PC-3 (cell line): ENCODE data around the gene ARL5A. TPM values are rescaled to one million over a fixed set of nuclear protein-coding genes. Genes with fewer than 3 reads are reported as not detected.

Experiments
- ATAC-seq: fragments of 200-7000 bp; cut with Tn5 transposase; 2 replicates; pipeline ENCODE4 v1.9.1; 2020; ENCODE audit warnings: mild to moderate bottlenecking, moderate library complexity
- BruUV-seq: library from RNA; stranded (reverse); fragments of 400-500 nt; replicated peaks from 2 replicates; lab custom pipeline; 2021; lab: Mats Ljungman, UMichigan
- CTCF ChIA-PET: fragments of 300-600 bp; sonication (Branson Sonifier 250); formaldehyde crosslinking; loops from one replicate; lab custom pipeline; 2022; ENCODE audit warnings: antibody characterized with exemption; lab: Charles Lee
- POLR2A ChIA-PET: fragments of 300-600 bp; sonication (Branson Sonifier 250); formaldehyde crosslinking; loops from one replicate; lab custom pipeline; 2022; ENCODE audit warnings: antibody characterized with exemption; ENCODE audit not compliant: unreplicated experiment; lab: Charles Lee
- DNase-seq: peaks from one replicate; pipeline ENCODE4 v3.0.0-alpha.2; 2015
- H2AFZ ChIP-seq: fragments of 300-600 bp; sonication (generic); 2 replicates; pipeline ENCODE4 v1.6.0; 2016; ENCODE audit warnings: antibody characterized with exemption, low read length
- H3F3A ChIP-seq: fragments of 300-600 bp; sonication (generic); one replicate; pipeline ENCODE4 v1.6.0; 2017; ENCODE audit warnings: antibody characterized with exemption, low read length, control low read depth, mild to moderate bottlenecking; ENCODE audit not compliant: unreplicated experiment
- H3K27ac ChIP-seq: fragments of 300-600 bp; sonication (generic); 2 replicates; pipeline ENCODE4 v1.5.1; 2016; ENCODE audit warnings: mild to moderate bottlenecking, low read length
- H3K27me3 ChIP-seq: fragments of 300-600 bp; sonication (generic); 2 replicates; pipeline ENCODE4 v1.6.1; 2016; ENCODE audit warnings: low read length, mixed read lengths
- H3K36me3 ChIP-seq: fragments of 300-600 bp; sonication (generic); 2 replicates; pipeline ENCODE4 v1.6.1; 2016; ENCODE audit warnings: low read depth, mixed run types, low read length, mixed read lengths
- H3K4me1 ChIP-seq: fragments of 300-600 bp; sonication (generic); 2 replicates; pipeline ENCODE4 v1.5.1; 2016; ENCODE audit warnings: low read length; ENCODE audit not compliant: insufficient read depth
- H3K4me2 ChIP-seq: fragments of 300-600 bp; sonication (generic); 2 replicates; pipeline ENCODE4 v1.6.0; 2016; ENCODE audit warnings: low read length
- H3K4me3 ChIP-seq: fragments of 300-600 bp; sonication (generic); 2 replicates; pipeline ENCODE4 v1.5.1; 2016; ENCODE audit warnings: mild to moderate bottlenecking, low read length, mixed read lengths
- H3K79me2 ChIP-seq: fragments of 300-600 bp; sonication (generic); 2 replicates; pipeline ENCODE4 v1.6.1; 2017; ENCODE audit warnings: low read length, mixed read lengths
- H3K9ac ChIP-seq: fragments of 300-600 bp; sonication (generic); 2 replicates; pipeline ENCODE4 v1.6.0; 2016; ENCODE audit warnings: mild to moderate bottlenecking, low read length
- H3K9me2 ChIP-seq: fragments of 300-600 bp; sonication (generic); replicated peaks from 2 replicates; pipeline ENCODE4 v1.6.1; 2016; ENCODE audit warnings: mixed run types, low read length, mixed read lengths
- H3K9me3 ChIP-seq: fragments of 300-600 bp; sonication (generic); 2 replicates; pipeline ENCODE4 v1.6.1; 2016; ENCODE audit warnings: low read length, mixed read lengths
- H4K20me1 ChIP-seq: fragments of 300-600 bp; sonication (generic); 2 replicates; pipeline ENCODE4 v1.6.1; 2016; ENCODE audit warnings: low read length, mixed read lengths
- EZH2 ChIP-seq: fragments of 300-600 bp; sonication (generic); IDR thresholded peaks from one replicate; pipeline ENCODE4 v1.6.1; 2017; ENCODE audit warnings: antibody characterized with exemption, mild to moderate bottlenecking, low read length; ENCODE audit not compliant: unreplicated experiment
- EZH2phosphoT487 ChIP-seq: fragments of 300-600 bp; sonication (generic); IDR thresholded peaks from 2 replicates; pipeline ENCODE4 v1.6.1; 2018; ENCODE audit warnings: mild to moderate bottlenecking, antibody characterized with exemption, low read length, borderline replicate concordance
- intact Hi-C: fragments of 100-400 bp; cut with micrococcal nuclease; formaldehyde crosslinking; loops from 2 replicates; pipeline ENCODE4 v1.9.0; 2023
- total RNA-seq: library from RNA; depleted of rRNA; stranded (reverse); fragments of >200 nt; gene quantifications from 2 replicates; pipeline ENCODE4 v1.2.3, GENCODE V29; 2014
- TF ChIP-seq, protein P1 (sequence below): fragments of 300-600 bp; sonication (generic); conservative IDR thresholded peaks from 2 replicates; pipeline ENCODE4 v1.5.1; 2017; ENCODE audit warnings: antibody characterized with exemption, low read depth, mild to moderate bottlenecking, low read length

Gene ARL5A
- total RNA-seq, 1 experiment from 2014 or later: 45.6 TPM

DNA sequence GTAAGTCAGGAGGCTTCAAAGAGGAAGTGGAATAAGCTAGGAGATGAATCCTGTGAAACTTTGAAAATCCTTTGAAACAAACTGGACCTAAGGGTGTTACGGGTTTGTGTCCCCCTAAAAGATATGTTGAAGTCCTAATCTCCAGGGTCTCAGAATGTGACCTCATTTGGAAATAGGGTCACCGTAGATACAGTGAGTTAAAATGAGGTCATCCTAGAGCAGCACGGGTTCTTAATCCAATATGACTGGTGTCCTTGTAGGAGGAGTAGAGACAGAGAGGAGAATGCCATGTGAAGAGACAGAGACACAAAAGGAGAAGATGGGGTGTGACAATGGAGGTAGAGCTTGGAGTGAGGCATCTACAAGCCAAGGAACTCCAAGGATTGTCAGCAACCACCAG is 67.0 kb downstream of the ARL5A start:
- CTCF ChIA-PET: no interaction called here

DNA sequence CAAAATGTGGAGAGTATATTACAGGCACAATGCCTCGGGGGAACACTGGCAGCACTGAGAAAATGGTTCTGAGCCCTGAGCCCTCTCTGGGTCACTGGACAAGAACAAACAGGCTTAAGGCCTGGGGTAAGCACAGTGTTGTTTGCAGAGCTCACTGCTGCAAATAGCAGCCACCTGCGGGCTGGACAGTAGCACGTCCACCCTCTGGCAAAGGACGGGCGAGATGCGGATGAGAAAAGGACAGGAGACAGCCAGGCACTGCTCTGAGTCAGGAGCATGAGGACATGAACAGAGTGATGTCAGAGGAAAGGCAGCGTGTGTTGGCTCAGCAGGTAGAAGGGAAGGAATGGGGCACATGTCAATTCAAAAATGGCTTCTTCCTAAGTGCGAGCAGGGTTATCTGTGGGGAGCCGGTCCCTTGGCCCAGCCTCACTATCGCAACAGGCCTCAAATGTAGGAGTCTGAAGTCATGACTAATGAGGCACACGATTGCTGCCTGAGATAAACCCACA is 68.0 kb downstream of the ARL5A start:
- H2AFZ ChIP-seq: no peak overlapping the region
- intact Hi-C loops: no loop called here
- DNase-seq: no peak

More for the DNA sequence above, 67.0 kb downstream of the ARL5A start:
- H3K36me3 ChIP-seq: no peaks in the 10 kb centered on the region
- H3K79me2 ChIP-seq: no peaks in the 10 kb centered on the region
- BruUV-seq: no TSS peak
- no peaks in the 10 kb centered on the region for H3F3A ChIP-seq
- intact Hi-C loops: no loop called here
- TF ChIP-seq, protein P1, sequence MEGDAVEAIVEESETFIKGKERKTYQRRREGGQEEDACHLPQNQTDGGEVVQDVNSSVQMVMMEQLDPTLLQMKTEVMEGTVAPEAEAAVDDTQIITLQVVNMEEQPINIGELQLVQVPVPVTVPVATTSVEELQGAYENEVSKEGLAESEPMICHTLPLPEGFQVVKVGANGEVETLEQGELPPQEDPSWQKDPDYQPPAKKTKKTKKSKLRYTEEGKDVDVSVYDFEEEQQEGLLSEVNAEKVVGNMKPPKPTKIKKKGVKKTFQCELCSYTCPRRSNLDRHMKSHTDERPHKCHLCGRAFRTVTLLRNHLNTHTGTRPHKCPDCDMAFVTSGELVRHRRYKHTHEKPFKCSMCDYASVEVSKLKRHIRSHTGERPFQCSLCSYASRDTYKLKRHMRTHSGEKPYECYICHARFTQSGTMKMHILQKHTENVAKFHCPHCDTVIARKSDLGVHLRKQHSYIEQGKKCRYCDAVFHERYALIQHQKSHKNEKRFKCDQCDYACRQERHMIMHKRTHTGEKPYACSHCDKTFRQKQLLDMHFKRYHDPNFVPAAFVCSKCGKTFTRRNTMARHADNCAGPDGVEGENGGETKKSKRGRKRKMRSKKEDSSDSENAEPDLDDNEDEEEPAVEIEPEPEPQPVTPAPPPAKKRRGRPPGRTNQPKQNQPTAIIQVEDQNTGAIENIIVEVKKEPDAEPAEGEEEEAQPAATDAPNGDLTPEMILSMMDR: no peak
- TF ChIP-seq EZH2phosphoT487 (no peak), EZH2 (no peak)
- POLR2A ChIA-PET: no interaction called here
- no peak overlapping the region for H3K4me2 ChIP-seq
- H3K9ac ChIP-seq: no peak overlapping the region
- no peak overlapping the region for H2AFZ ChIP-seq
- no peaks in the 10 kb centered on the region for H3K9me3 ChIP-seq
- DNase-seq (no peak), ATAC-seq (no peak)
- H3K4me3 ChIP-seq: no peak overlapping the region
- H3K27me3 ChIP-seq: no peaks in the 10 kb centered on the region
- no peak overlapping the region for H3K27ac ChIP-seq
- no peaks in the 10 kb centered on the region for H3K4me1 ChIP-seq
- no peaks in the 10 kb centered on the region for H3K9me2 ChIP-seq
- H4K20me1 ChIP-seq: no peaks in the 10 kb centered on the region

DNA sequence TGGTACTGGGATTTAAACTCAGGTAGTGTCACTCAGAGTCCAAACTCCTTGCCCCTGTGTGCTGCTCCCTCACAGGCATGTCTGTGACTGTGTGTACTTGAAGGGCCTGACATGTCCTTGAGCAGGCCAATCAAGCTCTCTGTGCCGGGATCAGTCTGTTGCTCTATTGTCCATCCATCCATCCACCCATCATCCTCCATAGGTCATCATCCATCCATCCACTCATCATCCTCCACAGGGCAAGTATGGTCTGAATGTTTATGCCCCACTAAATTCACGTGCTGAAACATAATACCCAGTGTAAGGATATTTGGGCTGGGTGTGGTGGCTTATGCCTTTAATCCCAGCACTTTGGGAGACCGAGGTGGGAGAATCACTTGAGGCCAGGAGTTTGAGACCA is 69.5 kb downstream of the ARL5A start:
- no peaks in the 10 kb centered on the region for H3K4me1 ChIP-seq
- TF ChIP-seq, protein P1: no peak
- TF ChIP-seq EZH2phosphoT487: no peak
- TF ChIP-seq EZH2: no peak
- no peak for ATAC-seq
- BruUV-seq: no TSS peak
- H3F3A ChIP-seq: no peaks in the 10 kb centered on the region
- H3K9ac ChIP-seq: no peak overlapping the region
- POLR2A ChIA-PET: no interaction called here
- intact Hi-C loops: no loop called here
- H4K20me1 ChIP-seq: no peaks in the 10 kb centered on the region
- H3K4me2 ChIP-seq: no peak overlapping the region
- H3K27ac ChIP-seq: no peak overlapping the region
- CTCF ChIA-PET: no interaction called here
- H3K9me3 ChIP-seq: no peaks in the 10 kb centered on the region
- no peaks in the 10 kb centered on the region for H3K36me3 ChIP-seq
- H3K79me2 ChIP-seq: no peaks in the 10 kb centered on the region
- no peak overlapping the region for H3K4me3 ChIP-seq
- H3K27me3 ChIP-seq: no peaks in the 10 kb centered on the region
- no peak overlapping the region for H2AFZ ChIP-seq
- no peak for DNase-seq
- H3K9me2 ChIP-seq: no peaks in the 10 kb centered on the region

More for the DNA sequence above, 68.0 kb downstream of the ARL5A start:
- no peaks in the 10 kb centered on the region for H3F3A ChIP-seq
- H3K36me3 ChIP-seq: no peaks in the 10 kb centered on the region
- no TSS peak for BruUV-seq
- H3K27ac ChIP-seq: no peak overlapping the region
- no peaks in the 10 kb centered on the region for H3K9me3 ChIP-seq
- no peaks in the 10 kb centered on the region for H3K27me3 ChIP-seq
- no peaks in the 10 kb centered on the region for H3K79me2 ChIP-seq
- no peaks in the 10 kb centered on the region for H3K9me2 ChIP-seq
- H3K4me1 ChIP-seq: no peaks in the 10 kb centered on the region
- TF ChIP-seq EZH2phosphoT487 (no peak), EZH2 (no peak)
- TF ChIP-seq, protein P1: no peak
- ChIA-PET POLR2A (no interaction called here), CTCF (no interaction called here)
- no peak overlapping the region for H3K4me3 ChIP-seq
- H3K4me2 ChIP-seq: no peak overlapping the region
- H4K20me1 ChIP-seq: no peaks in the 10 kb centered on the region
- no peak overlapping the region for H3K9ac ChIP-seq
- peak; percentile 38 for ATAC-seq
